HUDEP-2 (cell line): ENCODE results near the gene PAPPA2.

ENCODE experiments used
- DNase-seq, 76 experiments: peaks; one replicate each; lab custom pipeline; 2025; ENCODE audit not compliant: unreplicated experiment in 76 of 76; lab: John Stamatoyannopoulos, UW

PAPPA2 gene

GRCh38 chr1:176485083-176485482, 22.1 kb downstream of the PAPPA2 start:
- no peak for DNase-seq

GRCh38 chr1:176494436-176494835, 31.5 kb downstream of the PAPPA2 start:
- DNase-seq = no peak

- no peak for DNase-seq
Observed at GRCh38 chr1:176499671-176500070, 36.7 kb downstream of the PAPPA2 start.

- no peak for DNase-seq
Observed at GRCh38 chr1:176501599-176501998, 38.6 kb downstream of the PAPPA2 start.

GRCh38 chr1:176504848-176505553, 42.0 kb downstream of the PAPPA2 start:
- DNase-seq = no peak

GRCh38 chr1:176512966-176513365, 50.0 kb downstream of the PAPPA2 start:
- no peak for DNase-seq

GRCh38 chr1:176515310-176515709, 52.3 kb downstream of the PAPPA2 start:
- no peak for DNase-seq

GRCh38 chr1:176517484-176517883, 54.5 kb downstream of the PAPPA2 start:
- DNase-seq = no peak

- DNase-seq = no peak
Observed at GRCh38 chr1:176521211-176521610, 58.2 kb downstream of the PAPPA2 start.

GRCh38 chr1:176522310-176522845, 59.4 kb downstream of the PAPPA2 start:
- DNase-seq = no peak

- no peak for DNase-seq
Observed at GRCh38 chr1:176529395-176530090, 66.6 kb downstream of the PAPPA2 start.

GRCh38 chr1:176531036-176531435, 68.1 kb downstream of the PAPPA2 start:
- no peak for DNase-seq

- DNase-seq = no peak
Observed at GRCh38 chr1:176531921-176532897, 69.2 kb downstream of the PAPPA2 start.

GRCh38 chr1:176533020-176533419, 70.0 kb downstream of the PAPPA2 start:
- no peak for DNase-seq

GRCh38 chr1:176536588-176536987, 73.6 kb downstream of the PAPPA2 start:
- DNase-seq = no peak

GRCh38 chr1:176539018-176539417, 76.0 kb downstream of the PAPPA2 start:
- DNase-seq = no peak

GRCh38 chr1:176540428-176540827, 77.5 kb downstream of the PAPPA2 start:
- DNase-seq = no peak

- DNase-seq = peak in 1 of 76 experiments; percentile 1
Observed at GRCh38 chr1:176541663-176542062, 78.7 kb downstream of the PAPPA2 start.

- no peak for DNase-seq
Observed at GRCh38 chr1:176542352-176542751, 79.4 kb downstream of the PAPPA2 start.

GRCh38 chr1:176543360-176544129, 80.6 kb downstream of the PAPPA2 start:
- DNase-seq = no peak
